HUDEP-2 (cell line): Measurements from ENCODE around the gene USP26.
"Not testable (repeated sequence)": the region's sequence is repeated elsewhere in the genome, so short reads cannot be mapped to it uniquely, and the experiment has no call there.

Source experiments
- DNase-seq, 76 experiments: peaks; one replicate each; lab custom pipeline; 2025; ENCODE audit not compliant: unreplicated experiment in 76 of 76; lab: John Stamatoyannopoulos, UW

Gene USP26

DNA sequence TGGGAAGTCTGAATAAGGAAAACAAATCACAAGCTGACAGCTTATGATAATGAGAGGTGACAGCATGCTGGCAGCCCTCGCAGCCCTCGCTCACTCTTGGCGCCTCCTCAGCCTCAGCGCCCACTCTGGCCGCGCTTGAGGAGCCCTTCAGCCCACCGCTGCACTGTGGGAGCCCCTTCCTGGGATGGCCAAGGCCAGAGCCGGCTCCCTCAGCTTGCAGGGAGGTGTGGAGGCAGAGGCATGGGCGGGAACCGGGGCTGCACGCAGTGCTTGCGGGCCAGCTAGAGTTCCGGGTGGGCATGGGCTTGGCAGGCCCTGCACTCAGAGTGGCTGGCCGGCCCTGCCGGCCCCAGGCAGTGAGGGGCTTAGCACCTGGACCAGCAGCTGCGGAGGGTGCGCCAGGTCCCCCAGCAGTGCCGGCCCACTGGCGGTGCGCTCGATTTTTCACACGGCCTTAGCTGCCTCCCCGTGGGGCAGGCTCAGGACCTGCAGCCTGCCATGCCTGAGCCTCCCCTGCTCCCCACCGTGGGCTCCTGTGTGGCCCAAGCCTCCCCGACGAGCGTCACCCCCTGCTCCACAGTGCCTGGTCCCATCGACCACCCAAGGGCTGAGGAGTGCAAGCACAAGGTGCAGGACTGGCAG lies 52.6 kb downstream of the USP26 start:
- not testable (repeated sequence) for DNase-seq

DNA sequence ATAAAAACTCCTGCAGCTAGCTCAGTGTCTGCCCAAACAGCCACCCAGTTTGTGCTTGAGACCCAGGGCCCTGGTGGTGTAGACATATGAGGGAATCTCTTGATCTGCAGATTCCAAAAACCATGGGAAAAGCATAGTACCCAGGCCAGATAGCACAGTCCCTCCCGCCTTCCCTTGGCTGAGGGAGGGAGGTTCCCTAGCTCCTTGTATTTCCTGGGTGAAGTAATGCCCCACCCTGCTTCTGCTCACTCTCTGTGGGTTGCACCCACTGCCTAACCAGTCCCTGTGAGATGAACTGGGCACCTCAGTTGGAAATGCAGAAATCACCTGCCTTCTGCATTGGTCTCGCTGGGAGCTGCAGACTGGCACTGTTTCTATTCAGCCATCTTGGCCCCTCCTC lies 54.6 kb downstream of the USP26 start:
- no peak for DNase-seq

DNA sequence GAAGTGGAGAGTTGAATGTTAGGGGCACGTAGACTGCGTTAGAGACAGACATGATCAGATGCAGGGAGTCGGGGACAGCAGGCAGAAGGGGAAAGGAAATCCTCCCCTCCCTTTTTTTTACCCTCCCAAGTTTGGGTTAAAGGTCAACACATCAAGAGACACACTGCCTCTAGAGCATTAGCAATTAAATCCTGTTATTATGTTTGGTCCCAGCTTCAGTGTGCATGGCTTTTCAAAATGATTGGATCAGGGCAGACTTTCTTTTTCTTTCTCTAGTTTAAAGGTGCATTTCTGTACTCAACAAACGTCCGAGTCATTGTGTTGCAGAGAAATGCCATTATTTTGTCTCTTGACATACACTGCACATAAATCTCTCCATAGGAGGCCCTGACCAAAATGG lies 63.9 kb downstream of the USP26 start:
- DNase-seq = no peak

DNA sequence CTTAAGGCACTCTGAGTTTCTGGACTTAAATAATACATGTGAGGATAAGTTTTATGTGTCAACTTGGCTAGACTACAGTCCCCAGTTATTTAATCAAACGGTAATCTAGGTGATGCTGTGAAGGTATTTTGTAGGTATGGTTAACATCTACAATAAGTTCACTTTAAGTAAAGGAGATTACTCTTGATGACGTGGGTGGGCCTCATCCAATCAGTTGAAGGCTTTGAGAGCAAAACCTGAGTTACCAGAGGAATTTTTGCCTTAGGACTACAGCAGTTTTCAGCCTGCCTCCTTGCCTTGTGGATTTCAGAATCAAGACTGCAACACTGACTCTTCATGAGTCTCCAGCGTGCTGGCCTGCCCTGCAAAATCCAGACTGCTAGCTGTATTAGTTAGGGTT lies 78.7 kb downstream of the USP26 start:
- DNase-seq = no peak

DNA sequence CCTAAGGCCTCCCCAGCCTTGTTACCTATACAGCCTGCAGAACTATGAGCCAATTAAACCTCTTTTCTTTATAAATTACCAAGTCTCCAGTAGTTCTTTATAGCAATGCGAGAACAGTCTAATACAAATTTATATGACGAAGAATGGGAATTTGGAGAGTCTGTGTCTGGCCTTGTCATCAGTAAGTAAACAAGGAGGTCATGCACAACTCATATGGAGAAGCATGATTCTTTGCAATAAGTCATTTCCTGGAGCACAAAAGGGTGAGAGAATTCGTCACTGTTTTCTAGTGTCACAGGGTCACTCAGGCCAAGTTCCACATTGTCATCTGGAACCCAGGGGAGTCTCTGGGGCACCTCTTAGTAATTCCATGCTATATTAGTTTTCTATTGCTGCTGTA lies 89.5 kb downstream of the USP26 start:
- DNase-seq = no peak

DNA sequence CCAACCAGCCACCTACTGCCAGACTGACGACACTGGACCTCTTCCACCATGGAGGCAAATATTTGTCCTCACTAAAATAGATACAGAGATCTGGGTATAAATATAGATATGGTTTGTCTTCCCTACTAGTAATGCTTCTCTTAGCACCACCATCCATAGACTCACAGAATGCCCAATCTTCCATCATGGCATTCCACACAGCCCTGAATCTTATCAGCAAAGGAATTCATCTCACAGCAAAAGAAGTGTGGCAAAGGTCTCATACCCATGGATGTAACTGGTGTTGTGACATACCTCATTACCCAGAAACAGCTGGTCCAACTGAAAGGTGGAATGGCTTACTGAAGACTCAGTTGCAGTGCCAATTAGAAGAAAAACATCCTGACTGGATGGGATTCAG lies 91.3 kb downstream of the USP26 start:
- no peak for DNase-seq

DNA sequence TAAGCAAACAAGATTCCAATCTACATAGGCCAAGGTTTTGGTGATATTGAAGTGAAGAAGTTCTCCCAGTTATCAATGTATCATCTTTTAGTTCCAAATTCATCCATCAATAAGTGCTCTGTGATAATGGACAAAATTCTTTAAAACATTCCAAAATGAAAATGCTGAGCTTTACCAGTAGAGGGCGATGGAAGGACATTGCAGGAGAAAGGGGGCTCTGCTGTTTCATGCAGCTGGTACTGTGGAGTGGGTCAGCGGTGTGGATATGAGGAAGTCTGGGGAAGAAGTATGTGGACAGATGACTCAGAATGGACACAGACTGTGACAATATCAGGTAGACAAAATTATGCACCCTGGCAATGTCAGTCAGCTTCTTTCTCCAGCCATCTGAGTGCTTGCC lies 91.9 kb downstream of the USP26 start:
- no peak for DNase-seq

DNA sequence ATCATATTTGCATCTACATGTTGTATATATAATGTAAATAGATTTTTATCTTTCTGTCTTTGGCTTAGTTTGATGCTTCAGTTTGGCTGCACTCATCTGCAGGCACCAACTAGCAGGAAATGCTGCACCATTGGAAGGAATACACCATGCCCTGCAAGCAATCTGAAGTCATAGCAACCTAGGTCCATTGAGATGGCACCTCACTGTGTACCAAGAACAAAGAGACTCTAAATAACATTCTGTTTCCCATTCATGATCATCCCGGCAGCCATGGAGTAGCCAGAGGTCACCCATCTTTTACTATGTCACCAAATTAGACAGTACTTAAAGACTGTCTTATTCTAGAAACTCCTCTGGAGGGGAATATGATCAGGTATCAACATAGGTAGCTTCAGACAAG lies 97.7 kb downstream of the USP26 start:
- no peak for DNase-seq

DNA sequence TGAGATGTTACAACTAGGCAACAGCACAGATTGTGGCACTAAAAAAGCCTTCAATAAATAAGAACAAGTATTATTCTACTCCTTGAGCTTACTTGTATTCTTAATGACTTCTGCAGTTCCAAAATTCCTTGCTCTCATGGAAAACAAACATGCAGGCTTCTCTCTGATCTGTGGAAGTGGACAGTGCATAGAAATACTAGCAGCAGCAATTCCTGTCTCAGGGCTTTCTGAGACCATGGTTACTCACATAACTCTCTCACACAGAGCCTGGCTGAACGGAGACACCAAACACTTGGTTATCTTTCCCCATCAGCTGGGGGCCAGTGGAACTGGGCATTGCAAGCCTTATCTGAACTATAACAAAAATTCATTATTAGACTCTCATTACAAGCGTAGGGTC lies 106.1 kb downstream of the USP26 start:
- DNase-seq = no peak

DNA sequence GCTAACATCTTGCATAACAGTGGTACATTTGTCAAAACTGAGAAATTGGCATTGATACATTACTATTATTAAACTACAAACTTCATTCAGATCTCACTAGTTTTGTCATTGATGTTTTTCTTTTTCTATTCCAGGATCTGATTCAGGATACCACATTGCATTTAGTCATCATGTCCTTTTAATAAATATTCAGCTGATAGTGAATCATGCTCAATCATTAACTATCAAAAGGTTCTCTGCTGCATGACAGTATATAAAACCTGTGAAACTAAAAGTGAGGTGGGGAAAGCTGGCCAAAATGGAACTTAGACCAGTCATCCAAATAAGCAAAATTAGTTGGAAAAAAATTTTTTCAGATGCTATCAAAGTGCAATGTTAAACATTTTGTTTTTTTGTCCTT lies 110.4 kb downstream of the USP26 start:
- no peak for DNase-seq

DNA sequence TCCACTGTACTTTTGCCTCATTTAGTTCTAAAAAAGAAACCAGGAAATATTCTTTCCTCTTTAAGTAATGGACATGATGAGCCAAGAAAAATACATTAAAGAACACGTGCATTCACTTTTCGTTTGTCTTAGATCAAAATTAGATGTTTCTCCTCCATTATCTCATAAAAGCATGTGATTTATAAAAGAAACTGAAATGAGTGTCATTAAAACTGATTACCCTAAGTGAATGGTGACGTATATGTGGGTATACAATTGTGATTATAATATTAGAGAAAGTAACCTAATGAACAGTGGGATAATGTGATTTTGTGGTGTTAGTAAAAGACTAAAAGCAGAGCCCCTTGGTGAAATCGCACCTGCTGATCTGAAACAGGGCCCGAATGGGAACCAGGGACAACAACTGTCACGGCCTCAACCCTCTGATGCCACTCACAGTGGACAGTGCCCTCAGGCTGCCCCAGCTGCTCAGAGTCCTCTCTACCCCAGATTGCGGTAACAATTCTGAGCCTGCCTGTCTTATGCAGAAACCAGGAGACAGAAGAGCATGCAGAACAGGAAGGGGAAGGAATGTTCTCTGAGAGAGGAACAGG lies 112.8 kb downstream of the USP26 start:
- no peak for DNase-seq

DNA sequence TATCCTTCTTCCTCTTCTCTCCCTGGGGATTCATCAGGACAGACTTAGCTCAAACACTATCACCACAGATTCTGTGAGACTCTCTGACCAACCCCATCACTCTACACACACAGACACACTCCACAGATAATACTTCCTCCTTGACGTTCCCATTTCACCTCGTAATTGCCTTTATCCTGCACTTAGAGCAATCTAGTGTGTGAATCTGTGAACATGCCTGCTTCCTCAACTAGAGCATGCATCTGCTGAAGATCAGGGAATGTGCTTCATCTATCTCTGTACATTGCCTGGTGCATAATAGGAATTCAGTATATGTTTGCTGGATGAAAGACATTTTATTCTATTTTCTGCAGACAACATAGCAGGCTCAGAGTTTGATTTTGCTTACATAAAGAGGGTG lies 113.4 kb downstream of the USP26 start:
- no peak for DNase-seq

DNA sequence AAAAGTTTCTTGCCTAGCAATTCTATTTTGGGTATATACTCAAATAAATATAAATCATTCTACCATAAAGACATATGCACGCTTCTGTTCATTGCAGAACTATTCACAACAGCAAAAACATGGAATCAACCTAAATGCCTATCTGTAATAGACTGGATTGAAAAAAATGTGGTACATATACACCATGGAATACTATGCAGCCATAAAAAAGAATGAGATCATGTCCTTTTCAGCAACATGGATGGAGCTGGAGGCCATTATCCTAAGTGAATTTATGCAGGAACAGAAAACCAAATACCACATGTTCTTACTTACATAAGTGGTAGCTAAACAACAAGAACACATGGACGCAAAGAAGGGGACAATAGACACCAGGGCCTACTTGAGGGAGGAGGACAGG lies 116.9 kb downstream of the USP26 start:
- not testable (repeated sequence) for DNase-seq
